Esophagus squamous epithelium (tissue), 4 donors: Measurements from ENCODE around the gene ITGA2B.

Experiments used
- CTCF ChIP-seq, 6 experiments: fragments of 450-650 bp in 4 of 6; fragments of 200-600 bp in 2 of 6; sonication (generic) in 2 of 6; IDR thresholded peaks; one replicate each; pipeline ENCODE4 v1.5.1; 2016 to 2019; ENCODE audit warnings: antibody characterized with exemption in 6 of 6, mild to moderate bottlenecking in 4 of 6, moderate library complexity in 4 of 6
- POLR2A ChIP-seq, 4 donors: fragments of 450-650 bp; IDR thresholded peaks; one replicate each; pipeline ENCODE4 v1.6.1; 2017; ENCODE audit warnings: antibody characterized with exemption in 4 of 4, mild to moderate bottlenecking in 4 of 4, moderate library complexity in 3 of 4

GRCh38 chr17:44363613-44364159 is 25.8 kb downstream of the ITGA2B start, which contains the start of gene FAM171A2:
- TF ChIP-seq CTCF (IDR thresholded peaks at IDR 0.05), result peak; percentile 54 to 79 (median 66)
- no peak for TF ChIP-seq POLR2A (IDR thresholded peaks at IDR 0.05)
